SKM-1 (cell line): Measurements from ENCODE around the gene NID1.
"Not testable (repeated sequence)": the region's sequence is repeated elsewhere in the genome, so short reads cannot be mapped to it uniquely, and the experiment has no call there.

Source experiments
- DNase-seq: peaks from one replicate; lab custom pipeline; 2025; ENCODE audit not compliant: unreplicated experiment; lab: John Stamatoyannopoulos, UW

The NID1 gene

GRCh38 chr1:235999259-235999925, 65.5 kb downstream of the NID1 start:
- no peak for DNase-seq

GRCh38 chr1:235998812-235999211, 66.1 kb downstream of the NID1 start:
- no peak for DNase-seq

GRCh38 chr1:235997931-235998330, 67.0 kb downstream of the NID1 start:
- no peak for DNase-seq

GRCh38 chr1:235997049-235997448, 67.8 kb downstream of the NID1 start:
- DNase-seq = peak; percentile 48

GRCh38 chr1:235996048-235996785, 68.7 kb downstream of the NID1 start:
- DNase-seq = no peak

GRCh38 chr1:235995511-235995910, 69.4 kb downstream of the NID1 start:
- no peak for DNase-seq

GRCh38 chr1:235993652-235994051, 71.2 kb downstream of the NID1 start:
- DNase-seq = no peak

- no peak for DNase-seq
Measured at GRCh38 chr1:235992868-235993267, 72.0 kb downstream of the NID1 start.

- DNase-seq = no peak
Measured at GRCh38 chr1:235992346-235992745, 72.5 kb downstream of the NID1 start.

GRCh38 chr1:235990330-235990795, 74.5 kb downstream of the NID1 start:
- no peak for DNase-seq

- no peak for DNase-seq
Measured at GRCh38 chr1:235989105-235989504, 75.8 kb downstream of the NID1 start.

- DNase-seq = no peak
Measured at GRCh38 chr1:235986869-235987268, 78.0 kb downstream of the NID1 start.

GRCh38 chr1:235984041-235984825, 80.7 kb downstream of the NID1 start:
- no peak for DNase-seq

- peak; percentile 91 for DNase-seq
Measured at GRCh38 chr1:235980976-235981375, 83.9 kb downstream of the NID1 start.

- DNase-seq = no peak
Measured at GRCh38 chr1:235979716-235980333, 85.1 kb downstream of the NID1 start.

GRCh38 chr1:235979176-235979575, 85.7 kb downstream of the NID1 start:
- no peak for DNase-seq

GRCh38 chr1:235976490-235976889, 88.4 kb downstream of the NID1 start:
- no peak for DNase-seq

GRCh38 chr1:235974616-235975015, 90.3 kb downstream of the NID1 start:
- DNase-seq = no peak

GRCh38 chr1:235972691-235973090, 92.2 kb downstream of the NID1 start:
- DNase-seq = not testable (repeated sequence)

GRCh38 chr1:235972311-235972689, 92.6 kb downstream of the NID1 start:
- DNase-seq = no peak

GRCh38 chr1:235971571-235972310, 93.1 kb downstream of the NID1 start:
- peak; percentile 100 for DNase-seq
